ENCODE results near the gene DNASE2.

GRCh38 chr19:12872255-12872654 is 9.0 kb downstream of the DNASE2 start:
- TF ChIP-seq ZNF423 (CRISPR knock-in tag; IDR thresholded peaks at IDR 0.05) (no peak), NR2C2 (CRISPR knock-in tag; IDR thresholded peaks at IDR 0.05) (no peak), ZNF263 (CRISPR knock-in tag; IDR thresholded peaks at IDR 0.05; ENCODE audit: low read depth) (no peak), ELF4 (CRISPR knock-in tag; IDR thresholded peaks at IDR 0.05; ENCODE audit: low read depth) (no peak), KAT7 (CRISPR knock-in tag; IDR thresholded peaks at IDR 0.05; ENCODE audit: borderline replicate concordance) (no peak), CTCF (IDR thresholded peaks at IDR 0.05) (no peak), MAX (CRISPR knock-in tag; IDR thresholded peaks at IDR 0.05) (no peak), NFYB (CRISPR knock-in tag; conservative IDR thresholded peaks at IDR 0.05; ENCODE audit: low read depth) (no peak), IRF1 (CRISPR knock-in tag; IDR thresholded peaks at IDR 0.05) (no peak), ETV6 (CRISPR knock-in tag; IDR thresholded peaks at IDR 0.05) (no peak), JUN (CRISPR knock-in tag; IDR thresholded peaks at IDR 0.05) (no peak), E2F5 (CRISPR knock-in tag; IDR thresholded peaks at IDR 0.05) (no peak), CREB1 (CRISPR knock-in tag; IDR thresholded peaks at IDR 0.05) (no peak)
